Mesothelial cell of epicardium (in vitro differentiated cells): ENCODE measurements around the gene NPFFR1. TPM values are rescaled to one million over a fixed set of nuclear protein-coding genes. Genes with fewer than 3 reads are reported as not detected.
A peak's percentile ranks its signal among the peaks of the same experiment; 100 is the strongest.

Source experiments
- DNase-seq, 2 experiments: peaks; one replicate each; pipeline ENCODE4 v3.0.0; 2021; ENCODE audit warnings: low spot score in 2 of 2; ENCODE audit not compliant: unreplicated experiment in 2 of 2
- H3K27ac Mint-ChIP-seq: 2 replicates; pipeline ENCODE4 v1.8.0; 2021; ENCODE audit warnings: mixed read lengths
- H3K27me3 Mint-ChIP-seq: 2 replicates; pipeline ENCODE4 v1.8.0; 2021; ENCODE audit warnings: low read depth, mixed read lengths
- H3K36me3 Mint-ChIP-seq: 2 replicates; pipeline ENCODE4 v1.8.0; 2021; ENCODE audit warnings: mixed read lengths
- H3K4me1 Mint-ChIP-seq: 2 replicates; pipeline ENCODE4 v1.8.0; 2021; ENCODE audit warnings: mixed read lengths
- H3K4me3 Mint-ChIP-seq: 2 replicates; pipeline ENCODE4 v1.8.0; 2021; ENCODE audit warnings: mild to moderate bottlenecking, moderate library complexity, mixed read lengths
- H3K9me3 Mint-ChIP-seq: 2 replicates; pipeline ENCODE4 v1.8.0; 2021; ENCODE audit warnings: mixed read lengths
- CTCF ChIP-seq: fragments of 200-600 bp; sonication (generic); IDR thresholded peaks from one replicate; pipeline ENCODE4 v1.5.0; 2021; ENCODE audit warnings: antibody characterized with exemption; ENCODE audit not compliant: unreplicated experiment
- total RNA-seq: library from RNA; stranded (reverse); gene quantifications from 3 replicates; pipeline ENCODE4 v1.2.1, GENCODE V29; 2021

Gene NPFFR1
- total RNA-seq, 1 donor from 2014 or later, result 0.13 TPM

DNA sequence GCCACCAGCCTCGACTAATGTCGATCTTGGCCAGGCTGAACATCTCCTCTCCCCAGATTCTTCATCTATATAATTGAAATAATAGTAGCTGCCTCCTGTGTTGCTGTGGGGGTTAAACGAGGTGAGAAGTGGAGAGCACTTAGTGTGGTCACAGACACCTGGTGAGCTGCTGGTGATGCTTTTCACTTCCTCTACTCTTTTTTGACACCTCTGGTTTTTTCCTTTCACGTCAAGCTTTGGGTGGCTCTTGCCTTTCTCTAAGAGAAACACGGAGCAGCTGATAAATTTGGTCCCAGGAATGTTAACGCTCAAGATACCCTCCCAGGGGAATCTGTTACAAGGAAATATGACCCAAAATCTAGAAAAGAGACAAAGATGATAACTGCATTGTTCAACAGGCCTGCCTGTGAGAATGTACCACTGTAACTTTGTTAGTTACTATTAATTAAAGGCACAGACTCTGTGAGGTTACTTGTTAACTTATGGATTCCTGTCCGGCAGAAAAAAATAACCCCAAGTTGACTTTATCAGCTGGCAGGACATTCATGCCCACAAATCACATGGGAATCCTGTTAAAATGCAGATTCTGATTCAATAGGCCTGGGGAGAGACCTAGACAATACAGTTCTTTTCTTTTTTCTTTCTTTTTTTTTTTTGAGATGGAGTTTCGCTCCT lies 9.5 kb upstream of the NPFFR1 start:
- Mint-ChIP-seq H3K4me1 (peaks cover 20% of the 10 kb centered on the region), H3K36me3 (no peaks in the 10 kb centered on the region), H3K9me3 (no peaks in the 10 kb centered on the region), H3K27me3 (no peaks in the 10 kb centered on the region), H3K4me3 (no peak overlapping the region), H3K27ac (no peak overlapping the region)
- DNase-seq, result no peak
- no peak for TF ChIP-seq CTCF

DNA sequence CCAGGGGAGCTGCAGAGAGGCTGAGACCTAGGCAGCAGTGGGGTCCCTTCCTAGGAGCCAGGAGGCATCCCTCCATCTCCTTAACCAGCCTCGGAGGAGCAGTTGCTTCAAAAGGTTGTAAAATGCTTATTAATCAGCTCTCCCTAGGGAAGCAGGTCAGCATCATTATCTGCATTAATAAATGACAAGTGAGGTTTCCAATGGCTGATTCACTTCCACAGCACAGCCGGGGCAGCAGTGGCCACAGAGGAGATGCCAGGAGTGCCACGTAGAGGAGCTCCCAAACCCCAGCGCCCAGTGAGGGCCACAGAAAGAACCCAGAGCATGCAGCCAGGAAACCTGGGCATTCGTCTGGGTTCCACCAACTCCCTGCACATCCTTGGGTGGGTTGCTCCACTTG lies 8.2 kb upstream of the NPFFR1 start:
- DNase-seq, result no peak
- Mint-ChIP-seq H3K36me3 (no peaks in the 10 kb centered on the region), H3K27me3 (peaks cover 3% of the 10 kb centered on the region)

DNA sequence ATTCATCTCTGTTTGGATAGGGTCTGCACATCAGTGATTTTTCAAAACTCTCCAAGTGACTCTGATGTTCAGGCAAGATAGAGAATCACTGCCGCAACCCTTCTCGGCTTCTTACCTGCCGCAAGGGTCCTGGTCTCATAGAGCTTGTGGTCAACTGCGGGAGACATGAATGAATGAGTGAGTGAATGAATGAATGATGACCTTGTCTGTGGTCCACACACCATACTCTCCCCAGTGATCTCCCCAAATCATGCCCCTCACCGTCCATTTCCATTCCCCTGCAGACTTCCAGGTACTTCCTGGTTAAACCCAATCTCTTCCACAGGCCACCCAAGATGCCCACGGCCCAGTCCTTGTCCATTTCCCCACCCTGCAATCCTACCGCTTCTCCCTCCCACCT lies 5.9 kb upstream of the NPFFR1 start:
- H3K36me3 Mint-ChIP-seq, result no peaks in the 10 kb centered on the region
- peak overlapping the region; percentile 47 for H3K27ac Mint-ChIP-seq
- DNase-seq, result no peak
- H3K4me3 Mint-ChIP-seq, result no peak overlapping the region
- TF ChIP-seq CTCF, result no peak
- peaks cover 25% of the 10 kb centered on the region for H3K27me3 Mint-ChIP-seq
- no peaks in the 10 kb centered on the region for H3K9me3 Mint-ChIP-seq
- peaks cover 13% of the 10 kb centered on the region for H3K4me1 Mint-ChIP-seq

More for the DNA sequence above, 8.2 kb upstream of the NPFFR1 start:
- Mint-ChIP-seq H3K9me3 (no peaks in the 10 kb centered on the region), H3K4me3 (no peak overlapping the region), H3K4me1 (peaks cover 20% of the 10 kb centered on the region), H3K27ac (no peak overlapping the region)
- no peak for TF ChIP-seq CTCF

GRCh38 chr10:70286616-70287015 lies 2.8 kb upstream of the NPFFR1 start:
- Mint-ChIP-seq H3K9me3 (peaks cover 5% of the 10 kb centered on the region), H3K36me3 (no peaks in the 10 kb centered on the region), H3K27me3 (peaks cover 53% of the 10 kb centered on the region), H3K4me1 (peaks cover 22% of the 10 kb centered on the region), H3K4me3 (no peak overlapping the region), H3K27ac (no peak overlapping the region)
- TF ChIP-seq CTCF, result no peak
- no peak for DNase-seq

DNA sequence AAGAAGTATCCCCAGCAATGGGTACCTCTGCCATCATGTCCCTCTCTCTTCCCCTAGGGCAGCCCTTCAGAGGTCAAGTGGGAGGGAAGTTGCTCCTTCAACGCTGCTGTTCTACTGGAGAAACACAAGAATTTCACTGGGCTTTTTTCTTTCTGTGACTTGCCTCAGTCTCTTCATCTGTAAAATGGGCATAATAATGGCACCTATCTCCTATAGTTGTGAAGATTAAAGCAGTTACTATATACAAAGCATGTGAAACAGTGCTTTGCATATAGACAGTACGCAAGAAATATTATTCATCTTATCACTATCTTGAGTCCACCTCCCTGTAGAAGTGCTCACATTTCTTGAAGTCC lies 1.6 kb upstream of the NPFFR1 start:
- Mint-ChIP-seq H3K36me3 (no peaks in the 10 kb centered on the region), H3K27ac (no peak overlapping the region)
- TF ChIP-seq CTCF, result no peak

More for the DNA sequence above, 1.6 kb upstream of the NPFFR1 start:
- peaks cover 21% of the 10 kb centered on the region for H3K4me1 Mint-ChIP-seq
- no peak for DNase-seq
- peaks cover 65% of the 10 kb centered on the region for H3K27me3 Mint-ChIP-seq
- peaks cover 5% of the 10 kb centered on the region for H3K9me3 Mint-ChIP-seq
- no peak overlapping the region for H3K4me3 Mint-ChIP-seq
